Omental fat pad (tissue), 4 donors: ENCODE measurements around the gene QRFP. TPM values are rescaled to one million over a fixed set of nuclear protein-coding genes. Genes with fewer than 3 reads are reported as not detected.

Source experiments
- ATAC-seq: fragments of 150-250 bp; one replicate; pipeline ENCODE4 v1.9.1; 2016; ENCODE audit warnings: mild to moderate bottlenecking, moderate library complexity; ENCODE audit not compliant: low FRiP score
- DNase-seq: peaks from one replicate; pipeline ENCODE4 v3.0.0-alpha.2; 2019; ENCODE audit warnings: low spot score
- CTCF ChIP-seq, 3 donors: fragments of 450-650 bp; IDR thresholded peaks; one replicate each; pipeline ENCODE4 v1.5.1; 2016 to 2017; ENCODE audit warnings: antibody characterized with exemption in 3 of 3, mild to moderate bottlenecking in 3 of 3, moderate library complexity in 2 of 3
- total RNA-seq, 4 donors: library from RNA; depleted of rRNA; stranded (reverse); fragments of >200 nt; gene quantifications; one replicate each; pipeline ENCODE4 v1.1.0, GENCODE V29; 2016

QRFP gene
- total RNA-seq, 4 donors from 2014 or later = not detected

- ATAC-seq = no peak
- TF ChIP-seq CTCF (IDR thresholded peaks at IDR 0.05) = no peak
- DNase-seq = no peak
Measured at GRCh38 chr9:130888146-130888885, 8.3 kb downstream of the QRFP start.

DNA sequence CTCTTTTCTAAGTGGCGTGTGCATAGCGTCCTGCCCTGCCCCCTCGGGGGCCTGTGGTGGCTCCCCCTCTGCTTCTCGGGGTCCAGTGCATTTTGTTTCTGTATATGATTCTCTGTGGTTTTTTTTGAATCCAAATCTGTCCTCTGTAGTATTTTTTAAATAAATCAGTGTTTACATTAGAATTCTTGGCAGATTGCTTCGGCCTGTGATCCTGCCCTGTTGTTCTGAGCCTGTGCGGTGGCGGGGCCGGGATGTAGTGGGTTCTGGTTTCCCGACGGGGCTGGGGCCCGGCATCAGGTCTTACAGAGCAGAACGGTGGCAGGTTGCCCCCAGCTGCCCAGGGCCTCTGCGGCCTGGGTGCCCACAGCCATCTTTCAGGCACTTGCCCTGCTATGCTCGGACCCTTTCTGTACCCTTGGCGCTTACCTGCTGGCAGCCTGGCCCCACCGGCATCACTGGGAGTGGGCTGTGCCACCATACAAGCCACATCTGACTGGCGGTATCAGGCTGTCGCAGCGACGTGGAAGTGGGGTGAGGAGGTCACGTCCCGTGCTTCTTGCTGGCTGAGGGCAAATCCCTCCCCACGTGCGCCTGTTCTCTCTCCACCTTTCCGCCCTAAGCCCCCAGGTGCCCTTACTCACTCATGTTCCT, 9.0 kb downstream of the QRFP start:
- ATAC-seq (no peak), DNase-seq (no peak)
- TF ChIP-seq CTCF (IDR thresholded peaks at IDR 0.05) = no peak

DNA sequence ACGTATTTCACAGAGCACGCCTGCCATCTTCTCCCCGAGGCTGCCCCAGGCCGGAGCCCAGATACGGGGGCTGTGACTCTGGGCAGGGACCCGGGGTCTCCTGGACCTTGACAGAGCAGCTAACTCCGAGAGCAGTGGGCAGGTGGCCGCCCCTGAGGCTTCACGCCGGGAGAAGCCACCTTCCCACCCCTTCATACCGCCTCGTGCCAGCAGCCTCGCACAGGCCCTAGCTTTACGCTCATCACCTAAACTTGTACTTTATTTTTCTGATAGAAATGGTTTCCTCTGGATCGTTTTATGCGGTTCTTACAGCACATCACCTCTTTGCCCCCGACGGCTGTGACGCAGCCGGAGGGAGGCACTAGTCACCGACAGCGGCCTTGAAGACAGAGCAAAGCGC, 9.6 kb downstream of the QRFP start:
- ATAC-seq (no peak), DNase-seq (no peak)
- no peak for TF ChIP-seq CTCF (IDR thresholded peaks at IDR 0.05)

DNA sequence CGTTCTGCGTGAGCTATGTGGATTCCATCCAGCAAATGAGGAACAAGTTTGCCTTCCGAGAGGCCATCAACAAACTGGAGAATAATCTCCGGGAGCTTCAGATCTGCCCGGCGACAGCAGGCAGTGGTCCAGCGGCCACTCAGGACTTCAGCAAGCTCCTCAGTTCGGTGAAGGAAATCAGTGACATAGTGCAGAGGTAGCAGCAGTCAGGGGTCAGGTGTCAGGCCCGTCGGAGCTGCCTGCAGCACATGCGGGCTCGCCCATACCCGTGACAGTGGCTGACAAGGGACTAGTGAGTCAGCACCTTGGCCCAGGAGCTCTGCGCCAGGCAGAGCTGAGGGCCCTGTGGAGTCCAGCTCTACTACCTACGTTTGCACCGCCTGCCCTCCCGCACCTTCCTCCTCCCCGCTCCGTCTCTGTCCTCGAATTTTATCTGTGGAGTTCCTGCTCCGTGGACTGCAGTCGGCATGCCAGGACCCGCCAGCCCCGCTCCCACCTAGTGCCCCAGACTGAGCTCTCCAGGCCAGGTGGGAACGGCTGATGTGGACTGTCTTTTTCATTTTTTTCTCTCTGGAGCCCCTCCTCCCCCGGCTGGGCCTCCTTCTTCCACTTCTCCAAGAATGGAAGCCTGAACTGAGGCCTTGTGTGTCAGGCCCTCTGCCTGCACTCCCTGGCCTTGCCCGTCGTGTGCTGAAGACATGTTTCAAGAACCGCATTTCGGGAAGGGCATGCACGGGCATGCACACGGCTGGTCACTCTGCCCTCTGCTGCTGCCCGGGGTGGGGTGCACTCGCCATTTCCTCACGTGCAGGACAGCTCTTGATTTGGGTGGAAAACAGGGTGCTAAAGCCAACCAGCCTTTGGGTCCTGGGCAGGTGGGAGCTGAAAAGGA, 10.9 kb downstream of the QRFP start:
- ATAC-seq = no peak

DNA sequence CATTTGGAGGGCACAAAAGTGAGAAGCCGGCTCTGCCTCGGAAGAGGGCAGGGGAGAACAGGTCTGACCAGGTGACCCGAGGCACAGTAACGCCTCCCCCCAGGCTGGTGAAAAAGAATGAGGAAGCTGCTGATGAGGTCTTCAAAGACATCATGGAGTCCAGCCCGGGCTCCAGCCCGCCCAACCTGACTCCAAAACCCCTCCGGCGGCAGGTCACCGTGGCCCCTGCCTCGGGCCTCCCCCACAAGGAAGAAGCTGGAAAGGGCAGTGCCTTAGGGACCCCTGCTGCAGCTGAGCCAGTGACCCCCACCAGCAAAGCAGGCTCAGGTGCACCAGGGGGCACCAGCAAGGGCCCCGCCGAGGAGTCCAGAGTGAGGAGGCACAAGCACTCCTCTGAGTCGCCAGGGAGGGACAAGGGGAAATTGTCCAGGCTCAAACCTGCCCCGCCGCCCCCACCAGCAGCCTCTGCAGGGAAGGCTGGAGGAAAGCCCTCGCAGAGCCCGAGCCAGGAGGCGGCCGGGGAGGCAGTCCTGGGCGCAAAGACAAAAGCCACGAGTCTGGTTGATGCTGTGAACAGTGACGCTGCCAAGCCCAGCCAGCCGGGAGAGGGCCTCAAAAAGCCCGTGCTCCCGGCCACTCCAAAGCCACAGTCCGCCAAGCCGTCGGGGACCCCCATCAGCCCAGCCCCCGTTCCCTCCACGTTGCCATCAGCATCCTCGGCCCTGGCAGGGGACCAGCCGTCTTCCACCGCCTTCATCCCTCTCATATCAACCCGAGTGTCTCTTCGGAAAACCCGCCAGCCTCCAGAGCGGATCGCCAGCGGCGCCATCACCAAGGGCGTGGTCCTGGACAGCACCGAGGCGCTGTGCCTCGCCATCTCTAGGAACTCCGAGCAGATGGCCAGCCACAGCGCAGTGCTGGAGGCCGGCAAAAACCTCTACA, 11.8 kb downstream of the QRFP start:
- ATAC-seq (no peak), DNase-seq (no peak)
- TF ChIP-seq CTCF (IDR thresholded peaks at IDR 0.05) = no peak

More for the DNA sequence above, 10.9 kb downstream of the QRFP start:
- DNase-seq = no peak
- TF ChIP-seq CTCF (IDR thresholded peaks at IDR 0.05) = no peak

- DNase-seq (no peak), ATAC-seq (no peak)
Measured at GRCh38 chr9:130884111-130884531, 12.5 kb downstream of the QRFP start.

More at GRCh38 chr9:130884111-130884531, 12.5 kb downstream of the QRFP start:
- no peak for TF ChIP-seq CTCF (IDR thresholded peaks at IDR 0.05)
